Stimulated activated CD8-positive, alpha-beta memory T cell treated with anti-CD3 and anti-CD28 coated beads, Interleukin-2, amount 100 ng/mL, for 48 hours (primary cell): ENCODE measurements around the gene TTC9.
"Not testable (repeated sequence)": the region's sequence is repeated elsewhere in the genome, so short reads cannot be mapped to it uniquely, and the experiment has no call there.

ENCODE experiments used
- DNase-seq, 2 donors: peaks; one replicate each; pipeline ENCODE4 v3.0.0-alpha.2; 2020; ENCODE audit warnings: low read depth in 2 of 2

TTC9 gene

GRCh38 chr14:70677341-70677740, 35.6 kb downstream of the TTC9 start:
- DNase-seq: no peak

GRCh38 chr14:70680748-70681147, 39.0 kb downstream of the TTC9 start:
- no peak for DNase-seq

GRCh38 chr14:70683983-70684382, 42.3 kb downstream of the TTC9 start:
- no peak for DNase-seq

GRCh38 chr14:70685474-70686197, 43.9 kb downstream of the TTC9 start:
- no peak for DNase-seq

- no peak for DNase-seq
Measured at GRCh38 chr14:70692210-70692609, 50.5 kb downstream of the TTC9 start.

GRCh38 chr14:70696026-70696425, 54.3 kb downstream of the TTC9 start:
- DNase-seq: no peak

- no peak for DNase-seq
Measured at GRCh38 chr14:70697701-70698100, 56.0 kb downstream of the TTC9 start.

- no peak for DNase-seq
Measured at GRCh38 chr14:70698288-70698687, 56.6 kb downstream of the TTC9 start.

- no peak for DNase-seq
Measured at GRCh38 chr14:70699646-70700045, 57.9 kb downstream of the TTC9 start.

GRCh38 chr14:70700955-70701585, 59.4 kb downstream of the TTC9 start:
- no peak for DNase-seq

GRCh38 chr14:70701610-70702009, 59.9 kb downstream of the TTC9 start:
- no peak for DNase-seq

- DNase-seq: no peak
Measured at GRCh38 chr14:70702161-70702560, 60.4 kb downstream of the TTC9 start.

- not testable (repeated sequence) for DNase-seq
Measured at GRCh38 chr14:70703621-70704168, 62.0 kb downstream of the TTC9 start.

- no peak for DNase-seq
Measured at GRCh38 chr14:70704960-70705359, 63.2 kb downstream of the TTC9 start.

- no peak for DNase-seq
Measured at GRCh38 chr14:70706177-70706576, 64.5 kb downstream of the TTC9 start.

- peak in 1 of 2 donors; percentile 6 for DNase-seq
Measured at GRCh38 chr14:70707138-70708038, 65.7 kb downstream of the TTC9 start.

GRCh38 chr14:70708717-70709570, 67.2 kb downstream of the TTC9 start:
- no peak for DNase-seq

GRCh38 chr14:70709726-70710382, 68.1 kb downstream of the TTC9 start:
- DNase-seq: no peak

- no peak for DNase-seq
Measured at GRCh38 chr14:70711451-70711850, 69.7 kb downstream of the TTC9 start.

GRCh38 chr14:70713096-70713495, 71.4 kb downstream of the TTC9 start:
- no peak for DNase-seq

GRCh38 chr14:70713511-70713916, 71.8 kb downstream of the TTC9 start:
- DNase-seq: no peak
